NCI-H128 (cell line): Measurements from ENCODE around the gene HOXB7.
A peak's percentile ranks its signal among the peaks of the same experiment; 100 is the strongest.

Experiments
- DNase-seq: peaks from one replicate; lab custom pipeline; 2025; ENCODE audit not compliant: unreplicated experiment; lab: John Stamatoyannopoulos, UW

HOXB7 gene

DNA sequence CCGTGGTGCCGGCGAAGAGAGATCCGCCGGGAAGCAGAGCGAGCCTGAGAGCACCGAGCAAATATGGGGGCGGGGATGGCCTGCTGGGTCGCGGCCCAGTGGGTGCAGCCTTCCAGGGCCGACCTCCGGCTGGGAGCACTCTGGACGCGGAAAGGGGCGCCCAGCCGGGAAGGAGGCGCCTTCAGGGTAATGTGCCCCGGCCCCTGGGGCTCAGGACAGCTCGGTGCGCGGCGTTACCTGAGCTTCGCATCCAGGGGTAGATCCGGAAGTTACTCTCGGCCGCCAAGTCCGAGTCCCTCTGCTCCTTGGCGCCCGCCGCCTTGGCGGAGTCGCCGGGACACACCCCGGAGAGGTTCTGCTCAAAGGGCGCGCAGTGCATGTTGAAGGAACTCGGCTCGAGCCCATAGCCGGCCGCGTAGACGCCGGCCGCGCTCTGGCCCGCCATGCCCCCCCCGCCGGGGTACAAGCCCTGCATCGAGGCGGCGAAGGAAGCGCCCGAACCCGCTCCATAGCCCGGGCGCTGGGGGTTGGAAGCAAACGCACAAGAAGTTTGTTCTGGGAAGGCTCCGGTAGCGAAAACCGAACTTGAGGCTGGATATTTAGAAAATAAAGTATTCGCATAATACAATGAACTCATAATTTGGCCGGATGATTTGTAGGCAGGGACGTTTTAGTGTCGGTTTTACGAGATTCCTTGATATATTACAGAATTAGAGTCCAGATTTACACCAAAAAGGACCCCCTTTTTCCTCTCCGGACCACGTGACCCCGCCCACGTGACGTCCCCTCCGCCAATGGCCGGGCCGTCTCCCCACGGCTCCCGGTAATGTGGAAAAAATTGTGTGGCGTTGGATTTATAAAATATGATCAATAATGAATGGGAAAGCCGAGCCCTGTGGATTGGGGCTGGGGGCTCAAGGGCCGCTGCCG lies at the start of gene HOXB7:
Gene HOXB7, minus strand, starts transcription at position 736 of the 930 bp plus-strand sequence. Its CDS starts 99 bp downstream, at position 637.
- no peak for DNase-seq

DNA sequence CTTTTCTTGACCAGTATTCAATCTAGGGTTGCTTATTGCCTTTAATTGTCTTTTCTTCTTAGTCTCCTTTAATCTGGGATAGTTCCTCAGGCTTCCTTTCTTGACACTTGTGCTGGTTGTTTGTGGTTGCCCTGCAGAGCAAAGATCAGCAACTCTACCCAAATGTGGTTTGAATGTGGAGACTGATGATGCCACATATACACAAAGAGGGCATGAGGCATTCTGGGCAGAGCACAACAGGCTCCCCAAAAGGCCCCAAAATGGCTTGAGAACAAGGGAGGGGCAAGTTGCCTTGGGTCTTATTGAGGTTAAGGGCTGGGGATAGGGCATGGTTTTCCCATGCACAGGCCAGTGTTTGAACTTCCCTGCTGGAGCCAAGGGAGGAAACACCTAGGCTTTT lies 45.1 kb upstream of the HOXB7 start:
- no peak for DNase-seq

DNA sequence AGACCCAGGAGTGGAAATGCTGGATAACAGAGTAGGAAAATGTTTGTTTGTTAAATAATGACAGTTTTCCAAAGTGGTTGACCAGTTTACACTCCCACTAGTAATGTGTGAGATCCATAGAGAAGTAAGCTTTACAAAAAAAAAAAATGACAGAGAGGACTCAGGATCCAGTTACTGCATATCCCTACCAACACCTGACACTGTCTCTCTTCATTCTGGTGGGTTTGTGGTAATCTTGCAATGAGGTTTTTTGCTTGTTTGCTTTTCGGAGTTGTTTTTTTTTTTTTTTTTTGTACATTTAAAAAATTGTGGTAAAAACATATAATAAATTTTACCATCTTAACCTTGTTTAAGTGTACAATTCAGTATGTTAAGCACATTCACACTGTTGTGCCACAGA lies 38.9 kb upstream of the HOXB7 start:
- DNase-seq = no peak

DNA sequence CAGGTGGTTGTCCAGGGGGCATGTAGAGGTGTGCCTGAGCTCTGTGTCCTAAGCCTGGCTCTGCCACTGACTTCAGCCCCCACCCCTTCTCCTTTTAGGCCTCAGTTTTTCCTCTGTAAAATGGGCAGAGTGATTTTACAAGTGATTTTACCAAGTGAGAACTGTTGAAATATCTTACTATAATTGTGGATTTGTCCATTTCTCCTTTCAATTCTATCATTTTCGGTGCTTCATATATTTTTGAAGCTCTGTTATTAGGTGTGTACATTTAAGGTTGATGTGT lies 37.1 kb upstream of the HOXB7 start:
- no peak for DNase-seq

DNA sequence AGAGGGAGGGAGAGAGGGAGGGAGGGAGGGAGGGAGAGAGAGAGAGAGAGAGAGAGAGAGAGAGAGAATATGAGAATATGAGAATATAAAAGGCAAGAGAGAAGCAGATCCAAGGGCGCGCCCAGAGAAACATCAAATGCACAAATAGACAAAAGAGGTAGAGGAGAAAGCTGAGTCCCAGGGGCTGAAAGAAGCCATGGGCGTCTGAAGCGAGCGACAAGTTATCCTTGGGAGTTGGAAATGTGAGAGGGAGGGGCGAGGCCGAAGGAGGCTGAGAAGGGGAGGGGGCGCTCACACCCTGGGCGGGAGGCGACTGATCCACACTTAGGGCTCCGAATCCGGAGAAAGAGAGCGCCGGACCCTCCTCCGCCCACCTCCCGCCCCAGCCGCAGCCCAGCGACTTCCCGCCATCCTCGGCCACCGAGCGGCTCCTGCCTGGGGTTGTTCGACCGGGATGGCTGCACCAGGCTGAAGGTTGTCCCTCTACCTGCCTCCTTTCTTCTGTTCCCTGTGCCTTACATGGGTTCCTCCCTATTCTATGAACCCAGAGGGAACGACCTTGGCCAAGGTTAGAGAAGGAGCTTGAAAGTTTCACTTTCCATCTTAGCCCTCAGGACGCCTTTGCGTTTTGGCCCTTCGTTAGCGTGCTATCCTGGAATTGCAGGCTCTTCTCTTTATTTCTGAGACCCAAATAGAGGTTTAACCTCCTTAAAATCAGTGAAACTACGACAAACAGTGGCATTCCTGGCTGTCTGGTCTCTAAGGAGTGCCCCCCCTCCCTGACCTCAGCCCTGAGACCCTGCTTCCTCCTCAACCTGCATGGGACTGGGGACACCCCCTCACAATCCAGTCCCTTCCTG lies 36.5 kb upstream of the HOXB7 start:
- DNase-seq = no peak

DNA sequence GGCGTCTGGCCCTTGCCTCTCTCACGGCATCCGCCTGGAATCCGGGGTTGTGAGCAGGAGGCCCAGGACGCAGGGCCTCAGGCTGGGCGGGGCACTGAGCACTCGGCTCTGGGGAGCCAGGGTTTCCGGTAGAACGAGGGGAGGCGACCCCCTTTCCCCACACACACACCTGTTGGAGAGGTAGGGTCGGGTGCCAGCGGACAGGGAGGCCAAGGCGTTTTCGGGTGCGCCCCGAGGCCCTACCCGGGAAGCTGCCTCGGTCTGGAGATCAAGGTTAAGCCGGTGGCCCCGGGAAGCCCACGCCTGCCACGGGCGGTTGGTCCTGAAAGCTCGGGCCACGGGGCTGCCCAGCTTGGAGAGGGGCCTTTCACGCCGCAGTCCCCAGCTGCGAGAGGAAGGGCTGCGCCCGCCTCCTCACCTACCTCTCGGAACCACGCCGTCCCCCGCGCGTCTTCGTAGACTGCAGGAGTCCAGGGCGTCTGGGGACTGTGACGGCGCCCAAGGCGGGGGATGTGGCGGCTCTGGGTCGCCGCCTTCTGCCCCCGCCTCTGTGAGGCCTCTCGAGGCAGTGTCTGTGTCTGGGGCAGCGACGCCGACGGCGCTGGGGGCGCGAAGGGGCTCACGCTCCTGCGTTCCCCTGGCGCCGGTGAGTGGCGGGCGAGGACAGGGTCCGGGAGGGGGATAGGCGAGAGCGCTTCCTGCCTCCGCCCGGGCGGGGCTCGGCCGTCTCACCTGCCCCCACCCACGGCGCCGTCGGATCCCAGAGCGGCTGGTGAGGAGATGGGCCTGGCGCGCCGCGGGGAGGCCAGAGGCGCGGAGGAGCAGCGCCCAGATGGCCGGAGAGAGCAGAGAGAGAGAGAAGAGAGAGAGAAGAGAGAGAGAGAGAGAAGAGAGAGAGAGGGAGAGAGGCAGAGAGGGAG lies 35.6 kb upstream of the HOXB7 start:
- DNase-seq = peak; percentile 36

DNA sequence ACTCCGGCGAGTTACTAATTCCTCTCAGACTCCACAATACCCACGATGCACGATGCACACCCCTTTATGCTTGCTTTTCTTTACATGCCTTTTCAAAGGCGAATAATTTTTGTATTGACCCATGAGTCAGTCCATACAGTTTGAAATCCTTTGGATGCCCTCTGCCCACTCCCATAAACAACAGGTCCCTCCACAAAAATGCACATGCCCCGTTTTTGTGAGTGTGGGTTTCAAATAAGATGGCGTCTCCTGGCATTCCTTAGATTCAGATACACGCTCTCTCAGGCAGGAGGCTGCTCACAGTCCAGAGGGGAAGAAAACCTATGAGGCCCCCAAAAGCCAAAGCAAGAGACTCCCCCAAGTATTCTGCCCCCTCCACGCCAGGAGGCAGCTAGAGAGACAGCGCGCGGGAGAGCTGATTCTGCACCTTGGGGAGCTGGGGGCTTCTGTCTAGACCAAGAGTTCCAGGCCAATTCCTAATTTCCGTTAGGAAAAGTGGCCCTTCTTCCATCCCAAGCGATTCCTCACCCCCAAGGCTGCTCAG lies 34.9 kb upstream of the HOXB7 start:
- no peak for DNase-seq

DNA sequence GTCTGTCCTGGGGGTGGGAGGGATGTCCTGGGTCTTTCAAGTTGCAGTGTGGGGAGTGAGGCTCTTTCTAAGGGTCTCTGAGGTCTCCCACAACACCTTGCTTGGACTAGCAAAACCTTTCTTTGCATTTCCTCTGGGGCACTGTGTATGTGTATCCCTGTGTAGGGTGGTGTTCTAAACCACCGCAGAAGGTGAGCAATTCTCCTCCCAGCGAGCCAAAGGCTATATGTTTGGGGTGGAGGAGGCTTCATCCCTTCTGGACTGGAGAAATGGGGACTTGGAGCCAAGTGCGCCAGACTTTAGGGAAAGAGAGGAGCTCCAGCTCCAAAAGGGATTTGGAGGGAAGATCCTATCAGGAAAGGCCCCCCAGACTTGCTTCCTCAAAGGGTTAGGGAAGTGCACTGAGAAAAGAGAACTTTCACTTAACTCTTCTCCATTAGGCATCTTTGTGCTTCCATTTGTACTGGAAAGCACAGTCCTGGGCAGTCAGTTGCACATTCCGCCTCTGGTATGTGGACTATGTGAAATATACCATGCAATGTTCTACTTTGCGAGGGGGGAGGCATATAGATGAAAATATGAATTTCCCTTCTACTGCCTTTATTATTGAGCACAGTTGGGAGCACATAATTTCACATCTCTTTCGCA lies 34.2 kb upstream of the HOXB7 start:
- no peak for DNase-seq

DNA sequence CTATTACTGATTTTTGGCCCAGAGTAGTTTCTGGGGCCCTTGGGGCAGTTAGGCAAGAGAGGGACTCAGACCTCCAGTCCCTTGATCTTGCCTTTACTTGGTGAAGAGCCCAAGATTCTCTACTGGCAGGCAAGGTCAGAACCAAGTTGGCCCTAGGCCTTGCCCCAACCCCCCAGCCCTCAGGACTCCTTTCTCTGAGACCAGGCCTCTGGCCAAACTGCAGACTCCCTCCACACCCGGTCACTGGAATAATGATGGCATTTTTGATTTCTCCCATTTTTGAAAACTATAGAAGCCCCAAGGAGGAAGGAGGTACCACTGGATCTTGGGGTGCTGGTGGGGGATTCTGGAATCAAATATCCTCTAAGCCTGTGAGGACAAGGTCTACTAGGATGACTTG lies 33.3 kb upstream of the HOXB7 start:
- DNase-seq = no peak

DNA sequence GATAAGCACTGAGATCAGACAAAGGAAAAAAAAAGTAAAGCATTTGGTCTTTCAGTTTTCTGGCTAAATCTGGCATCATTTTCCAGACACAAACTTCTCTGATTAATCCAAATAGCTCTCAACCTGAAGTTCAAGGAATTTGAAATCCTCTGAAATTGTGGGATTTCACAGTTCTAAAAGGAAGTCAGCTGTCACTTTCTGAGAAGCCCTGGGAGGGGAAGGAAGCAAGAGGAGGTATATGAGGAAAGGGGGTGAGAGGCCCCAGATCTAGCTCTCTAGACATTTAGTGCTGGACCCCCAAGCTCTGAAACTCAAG lies 32.8 kb upstream of the HOXB7 start:
- no peak for DNase-seq

DNA sequence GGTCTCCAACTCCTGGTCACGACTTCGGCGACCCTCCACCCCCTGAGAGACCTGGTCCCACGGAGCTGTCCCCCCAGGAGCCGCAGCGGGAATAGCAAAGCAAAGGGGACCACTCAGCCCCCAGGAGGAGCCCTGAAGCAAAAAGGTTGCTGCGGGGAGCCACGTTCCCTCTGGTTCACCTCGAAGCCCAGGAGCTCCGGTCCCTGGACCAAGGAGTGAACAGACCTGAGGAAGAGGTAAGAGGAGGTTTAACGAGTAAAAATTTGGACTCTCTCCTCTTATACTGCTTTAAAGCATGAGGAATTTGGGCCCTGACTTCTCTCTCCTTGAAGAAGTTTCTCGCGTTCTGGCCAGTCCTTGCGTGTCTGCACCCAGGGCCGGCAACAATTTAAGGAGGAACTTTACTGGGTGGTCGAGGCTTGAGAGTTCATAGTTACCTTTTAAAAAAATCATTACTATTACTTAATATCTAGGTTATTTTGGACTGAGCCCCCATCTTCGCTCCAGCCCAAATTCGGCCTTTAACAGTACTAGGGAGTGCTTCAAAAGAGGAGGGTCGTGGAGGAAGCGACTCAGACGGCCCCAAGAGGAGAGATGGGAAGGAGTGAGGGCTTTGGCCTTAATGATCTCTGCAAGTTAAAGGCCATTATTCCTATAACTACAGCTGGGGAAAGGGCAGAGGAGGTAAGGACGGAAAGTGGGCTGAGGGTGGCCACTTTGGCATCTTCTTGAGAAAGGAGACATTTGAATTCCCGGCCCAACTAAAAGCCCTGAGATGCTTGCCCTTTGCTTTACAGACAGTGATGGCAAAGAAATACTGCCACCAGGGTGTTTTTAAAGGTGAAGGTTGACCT lies 32.3 kb upstream of the HOXB7 start:
- DNase-seq = no peak

DNA sequence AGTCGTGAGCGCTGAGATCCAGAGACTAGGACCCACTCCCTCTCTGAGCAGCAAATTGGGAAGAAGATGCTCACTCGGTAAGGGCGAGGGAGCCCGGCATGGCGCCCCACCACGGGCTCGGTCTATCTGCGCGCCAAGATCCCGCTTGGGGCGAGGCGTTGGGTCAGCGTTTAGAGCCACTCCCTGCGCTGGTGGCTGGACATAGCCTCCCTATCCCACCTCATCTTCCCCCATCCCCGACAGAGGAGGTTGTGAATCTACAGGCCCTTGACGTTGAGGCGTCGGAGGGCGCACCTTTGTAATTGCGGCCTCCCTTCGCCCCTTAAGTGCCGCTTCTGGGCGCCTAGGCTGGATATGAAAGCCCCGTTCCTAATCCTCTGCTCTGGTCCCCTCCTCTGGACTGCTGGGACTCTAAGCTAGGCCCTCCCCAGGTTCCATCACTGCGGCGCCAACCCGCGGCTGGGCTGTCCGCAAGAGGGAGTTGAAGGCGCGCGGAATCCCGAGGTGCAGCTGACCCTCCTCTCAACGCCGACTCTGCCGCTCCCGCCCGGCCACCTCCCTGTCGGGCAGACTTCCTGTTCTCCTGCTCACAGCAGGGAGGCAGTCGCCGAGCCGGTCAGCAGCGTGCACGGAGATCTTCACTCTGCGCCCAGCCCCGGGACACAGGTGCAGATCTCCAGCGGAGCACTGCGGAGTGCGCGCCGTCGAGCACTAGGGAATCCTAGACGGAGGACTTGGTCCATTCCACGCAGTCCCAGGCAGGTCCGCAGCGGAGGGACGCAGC lies 31.4 kb upstream of the HOXB7 start:
- no peak for DNase-seq

DNA sequence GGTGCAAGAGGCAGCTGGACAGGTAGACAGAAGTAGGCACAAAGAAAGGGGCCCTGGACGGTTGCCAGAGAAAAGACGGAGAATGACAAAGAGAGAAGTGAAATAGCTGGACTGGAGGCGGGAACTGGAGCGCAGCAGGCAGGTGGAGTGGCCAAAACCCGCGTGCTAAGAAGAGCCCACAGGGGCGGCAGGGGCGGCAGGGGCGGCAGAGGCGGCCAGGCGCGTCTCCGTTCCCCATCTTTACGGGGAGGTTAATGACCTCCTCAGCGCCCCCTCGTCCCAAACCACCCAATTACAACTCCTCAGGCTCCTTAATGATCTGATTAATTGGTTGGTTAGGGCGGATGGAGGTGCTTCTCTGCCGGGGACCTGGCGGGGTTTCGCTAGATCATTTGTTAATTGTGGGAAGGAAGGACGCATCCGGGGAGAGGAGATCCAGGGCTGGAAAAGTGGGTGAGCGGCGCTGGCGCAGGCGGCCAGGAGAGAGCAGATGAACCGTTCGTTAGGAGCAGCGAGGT lies 30.8 kb upstream of the HOXB7 start:
- no peak for DNase-seq

DNA sequence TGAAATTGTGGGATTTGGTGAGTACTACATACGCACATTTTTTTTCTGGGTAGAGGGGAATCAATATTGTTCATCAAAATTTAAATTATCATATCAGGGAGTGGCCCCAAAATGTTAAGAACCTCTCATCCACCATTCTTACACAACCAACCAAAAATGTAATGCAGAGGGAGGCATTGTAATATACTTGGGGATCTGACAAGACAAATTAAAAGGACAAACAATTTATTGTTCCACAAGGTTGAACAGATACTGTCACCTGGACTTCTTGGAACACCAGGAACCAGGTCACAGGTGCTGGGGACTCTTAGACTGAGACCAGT lies 30.0 kb upstream of the HOXB7 start:
- no peak for DNase-seq

DNA sequence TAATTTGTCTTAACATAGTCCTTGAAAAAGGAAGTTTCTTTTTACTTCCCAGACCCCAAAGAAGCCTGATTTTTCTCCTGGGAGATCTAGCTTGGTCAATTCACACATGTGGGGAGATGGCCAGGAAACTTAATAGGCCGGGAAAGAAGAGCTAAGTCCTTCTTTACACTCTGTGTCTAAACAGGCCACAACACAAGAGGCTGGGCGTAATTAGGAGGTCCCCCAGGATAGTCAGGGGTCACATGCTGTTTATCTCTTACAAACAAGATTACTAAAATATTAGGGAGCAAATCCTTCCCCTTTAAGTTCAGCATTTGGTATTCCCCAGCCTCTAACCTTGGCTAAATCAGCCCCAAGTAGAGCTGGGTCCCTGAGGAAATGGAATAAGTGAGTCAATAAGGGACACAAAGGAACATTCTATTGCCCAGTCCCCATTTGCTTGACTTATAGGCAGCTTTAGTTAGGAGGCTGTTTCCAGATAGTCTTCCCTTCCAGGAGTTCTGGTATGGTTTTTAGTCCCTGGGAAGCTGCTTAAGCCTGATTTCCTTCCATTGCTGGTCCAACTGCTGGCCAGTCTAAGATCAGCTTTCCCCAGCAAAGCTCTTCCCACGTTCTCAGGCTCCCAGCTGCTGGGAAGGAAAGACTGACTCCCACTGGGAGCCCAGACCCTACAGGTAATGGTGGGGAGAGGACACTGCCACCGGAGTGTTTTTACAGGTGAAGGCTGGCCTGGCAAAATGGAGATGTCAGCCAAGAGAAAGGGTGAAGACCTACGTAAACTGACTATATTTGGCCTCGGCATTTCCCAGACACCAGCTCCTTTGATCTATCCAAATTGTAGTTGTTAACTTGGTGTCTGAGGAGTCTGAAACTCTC lies 29.4 kb upstream of the HOXB7 start:
- DNase-seq = no peak

DNA sequence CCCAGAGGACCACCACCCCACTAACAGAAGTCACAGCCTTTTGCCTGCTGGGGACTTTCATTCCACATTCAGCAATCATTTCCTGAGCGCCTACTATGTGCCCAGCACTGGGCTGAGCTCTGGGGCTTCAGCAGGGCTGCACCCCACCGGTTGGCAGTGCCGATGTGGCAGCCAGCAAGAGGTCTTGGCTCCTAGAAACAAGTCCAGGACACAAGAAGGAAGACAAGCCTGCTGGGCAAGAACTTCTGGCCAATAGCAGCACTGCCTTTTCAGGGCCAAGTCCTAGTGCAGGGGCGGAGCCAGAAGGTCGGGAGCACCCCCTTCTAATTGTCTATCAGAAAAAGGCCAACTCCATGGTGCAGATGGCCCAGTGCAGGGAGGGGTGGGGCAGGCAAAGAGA lies 28.3 kb upstream of the HOXB7 start:
- DNase-seq = no peak

DNA sequence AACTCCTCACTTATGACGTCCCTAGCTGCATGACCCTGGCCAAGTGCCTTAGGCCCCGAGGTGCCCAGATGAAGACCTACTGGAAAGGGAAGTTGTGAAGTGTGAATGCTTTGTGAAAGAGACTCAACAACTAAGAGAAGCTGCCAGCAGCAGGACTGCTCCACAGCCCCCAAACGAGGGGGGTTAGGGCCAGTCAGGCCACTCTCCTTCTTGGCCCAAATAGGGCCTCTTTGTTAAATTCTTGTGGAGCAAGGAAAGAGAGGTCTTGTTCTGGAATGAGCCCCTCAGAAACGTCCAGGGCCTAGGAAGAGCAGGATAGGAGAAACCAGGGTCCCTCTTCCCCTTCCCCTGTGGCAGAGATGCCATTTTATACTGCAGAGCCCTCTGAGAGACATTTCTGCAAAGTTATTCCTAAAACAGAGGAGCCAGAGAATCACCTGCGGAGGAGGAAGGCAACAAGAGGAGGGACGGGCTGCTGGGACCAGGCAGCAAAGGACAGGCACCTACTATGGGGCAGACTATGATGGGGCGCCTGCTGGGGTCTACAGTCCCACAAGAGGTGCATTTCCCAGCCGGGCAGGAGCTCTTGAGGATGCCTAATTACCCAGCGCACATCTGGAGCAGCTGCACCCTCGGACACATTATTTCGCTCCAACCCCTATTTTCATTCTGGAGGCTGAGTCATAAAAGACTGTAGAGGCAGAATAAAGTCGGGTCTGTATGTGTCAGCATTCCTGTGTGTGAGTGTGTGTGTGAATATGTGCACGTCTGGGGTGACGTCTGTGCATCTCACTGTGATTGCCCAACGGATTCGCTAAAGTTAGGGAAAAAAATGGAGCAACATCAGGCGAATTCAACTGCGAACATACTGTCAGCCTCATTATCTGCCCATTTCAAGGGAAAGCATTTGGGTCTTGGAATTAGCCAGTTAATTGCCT lies 26.8 kb upstream of the HOXB7 start:
- DNase-seq = no peak
